Measurements from ENCODE around the gene DDX24.

DNA sequence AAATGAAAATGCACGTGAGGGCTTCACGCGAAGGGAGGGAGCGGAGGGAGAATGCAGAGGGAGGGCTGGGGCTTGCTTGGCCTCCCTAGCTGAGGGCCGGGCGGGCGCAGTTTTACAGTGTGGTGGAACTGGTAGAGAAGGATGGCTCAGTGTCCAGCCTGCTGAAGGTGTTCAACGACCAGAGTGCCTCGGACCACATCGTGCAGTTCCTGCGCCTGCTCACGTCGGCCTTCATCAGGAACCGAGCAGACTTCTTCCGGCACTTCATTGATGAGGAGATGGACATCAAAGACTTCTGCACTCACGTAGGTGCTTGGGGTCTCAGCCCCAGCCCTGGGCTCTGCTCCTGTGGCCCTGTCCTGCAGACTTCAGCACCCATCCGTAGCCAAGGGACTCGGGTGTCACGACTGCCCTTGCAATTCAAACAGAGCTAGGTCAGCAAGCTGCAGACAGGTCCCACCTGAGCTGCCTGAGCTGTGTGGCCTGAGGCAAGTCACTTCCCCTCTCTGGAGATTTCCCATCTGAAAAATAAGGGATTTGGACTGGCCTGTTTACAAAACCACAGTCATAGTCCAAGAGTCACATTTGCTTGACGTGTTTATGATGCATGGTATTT is 36.4 kb downstream of the DDX24 start:
- no peak for TF ChIP-seq GATA3 (IDR thresholded peaks at IDR 0.05; ENCODE audit: low read depth, low read length)
- TF ChIP-seq GATA2 (IDR thresholded peaks at IDR 0.05; ENCODE audit: low read depth, low read length) = no peak
